K562 (cell line): ENCODE data around the gene PPP1R12B.

Experiments
- DPF2 ChIP-seq: fragments of 450-650 bp; IDR thresholded peaks from 2 replicates; pipeline ENCODE4 v1.6.1; 2016
- SMARCA5 ChIP-seq: fragments of 450-650 bp; IDR thresholded peaks from 2 replicates; pipeline ENCODE4 v1.6.1; 2016
- TF ChIP-seq, protein P1 (sequence below): fragments of 450-650 bp; formaldehyde crosslinking; IDR thresholded peaks from 2 replicates; pipeline ENCODE4 v1.4.0; 2022; ENCODE audit warnings: mild to moderate bottlenecking, moderate library complexity
- TF ChIP-seq, protein P2 (sequence below), 3 experiments: IDR thresholded peaks in 2 of 3; conservative IDR thresholded peaks in 1 of 3; 2 replicates each; pipeline ENCODE4 v1.5.1; 2011 to 2012; ENCODE audit warnings: low read length in 3 of 3, mild to moderate bottlenecking in 3 of 3, control low read depth in 2 of 3, improper control_type of control experiment in 1 of 3, inconsistent platforms in 1 of 3, low read depth in 1 of 3, mixed read lengths in 1 of 3, moderate library complexity in 1 of 3; ENCODE audit not compliant: insufficient read depth in 2 of 3

DNA sequence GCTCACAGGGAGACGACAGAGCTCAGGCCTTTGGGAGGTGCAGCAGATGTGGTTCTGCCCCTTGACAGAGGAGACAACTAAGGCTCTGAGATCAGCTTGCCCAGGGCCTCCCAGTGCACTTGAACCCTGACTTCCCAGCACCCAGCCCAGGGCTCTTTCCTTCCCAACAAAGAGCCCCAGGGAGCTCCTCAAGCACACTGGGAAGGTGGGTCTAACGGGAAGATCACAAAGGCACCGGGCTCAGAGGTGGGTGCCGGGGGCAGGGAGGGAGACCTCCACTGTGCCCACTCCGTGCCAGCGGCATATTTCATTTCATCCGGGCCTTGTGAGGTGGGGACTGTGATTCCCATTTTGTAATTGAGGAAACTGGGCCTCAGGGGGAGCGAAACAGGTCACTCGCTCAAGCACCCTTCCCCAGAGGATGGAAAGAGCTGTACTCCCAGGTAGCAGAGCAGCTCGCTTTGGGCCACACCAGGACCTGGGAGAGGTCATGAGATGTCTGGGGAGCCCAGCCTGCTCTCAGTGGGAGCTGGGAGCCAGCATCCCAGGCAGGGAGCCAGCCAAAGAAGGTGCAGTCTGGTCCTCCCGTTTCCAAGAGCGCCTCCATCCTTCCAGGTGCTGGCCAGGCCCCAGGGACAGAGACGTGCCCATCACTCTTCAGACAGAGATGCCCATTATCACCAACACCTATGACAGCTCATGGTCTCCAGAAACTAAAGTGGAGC lies 279.5 kb downstream of the PPP1R12B start:
- TF ChIP-seq SMARCA5 (no peak), DPF2 (no peak)
- TF ChIP-seq, protein P1, sequence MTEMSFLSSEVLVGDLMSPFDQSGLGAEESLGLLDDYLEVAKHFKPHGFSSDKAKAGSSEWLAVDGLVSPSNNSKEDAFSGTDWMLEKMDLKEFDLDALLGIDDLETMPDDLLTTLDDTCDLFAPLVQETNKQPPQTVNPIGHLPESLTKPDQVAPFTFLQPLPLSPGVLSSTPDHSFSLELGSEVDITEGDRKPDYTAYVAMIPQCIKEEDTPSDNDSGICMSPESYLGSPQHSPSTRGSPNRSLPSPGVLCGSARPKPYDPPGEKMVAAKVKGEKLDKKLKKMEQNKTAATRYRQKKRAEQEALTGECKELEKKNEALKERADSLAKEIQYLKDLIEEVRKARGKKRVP (CRISPR knock-in tag) = no peak
- TF ChIP-seq, protein P2, sequence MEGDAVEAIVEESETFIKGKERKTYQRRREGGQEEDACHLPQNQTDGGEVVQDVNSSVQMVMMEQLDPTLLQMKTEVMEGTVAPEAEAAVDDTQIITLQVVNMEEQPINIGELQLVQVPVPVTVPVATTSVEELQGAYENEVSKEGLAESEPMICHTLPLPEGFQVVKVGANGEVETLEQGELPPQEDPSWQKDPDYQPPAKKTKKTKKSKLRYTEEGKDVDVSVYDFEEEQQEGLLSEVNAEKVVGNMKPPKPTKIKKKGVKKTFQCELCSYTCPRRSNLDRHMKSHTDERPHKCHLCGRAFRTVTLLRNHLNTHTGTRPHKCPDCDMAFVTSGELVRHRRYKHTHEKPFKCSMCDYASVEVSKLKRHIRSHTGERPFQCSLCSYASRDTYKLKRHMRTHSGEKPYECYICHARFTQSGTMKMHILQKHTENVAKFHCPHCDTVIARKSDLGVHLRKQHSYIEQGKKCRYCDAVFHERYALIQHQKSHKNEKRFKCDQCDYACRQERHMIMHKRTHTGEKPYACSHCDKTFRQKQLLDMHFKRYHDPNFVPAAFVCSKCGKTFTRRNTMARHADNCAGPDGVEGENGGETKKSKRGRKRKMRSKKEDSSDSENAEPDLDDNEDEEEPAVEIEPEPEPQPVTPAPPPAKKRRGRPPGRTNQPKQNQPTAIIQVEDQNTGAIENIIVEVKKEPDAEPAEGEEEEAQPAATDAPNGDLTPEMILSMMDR (IDR thresholded peaks at IDR 0.05 in 2 of 3, conservative IDR thresholded peaks at IDR 0.05 in 1 of 3; ENCODE audit: insufficient read depth in 2 of 3, low read depth in 1 of 3, low read length in 3 of 3) = no peak
